ENCODE measurements around the gene TRIM33.

DNA sequence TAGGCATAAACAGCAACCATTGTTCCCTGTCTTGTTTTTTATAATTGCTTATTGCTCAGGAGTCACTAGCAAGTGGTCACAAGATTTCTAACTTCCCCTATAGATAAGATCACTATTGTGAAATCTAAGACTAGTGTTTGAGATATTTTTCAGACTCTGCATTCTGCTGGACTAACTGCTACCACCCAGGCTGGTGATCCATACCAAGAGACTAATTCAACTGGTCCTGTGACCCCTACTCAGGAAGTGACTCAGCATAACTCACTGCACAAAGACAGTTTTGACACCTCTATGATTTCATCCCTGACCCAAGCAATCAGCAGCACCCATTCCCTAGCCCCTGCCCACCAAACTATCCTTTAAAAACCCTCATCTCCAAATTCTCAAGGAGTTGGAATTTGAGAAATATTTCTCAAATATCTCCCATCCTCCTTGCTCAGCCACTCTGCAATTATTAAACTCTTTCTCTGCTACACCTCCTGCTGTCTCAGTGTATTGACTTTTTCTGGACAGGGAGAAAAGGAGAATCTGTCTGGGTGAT is 52.7 kb downstream of the TRIM33 start:
- no peak for TF ChIP-seq MLX (CRISPR knock-in tag; IDR thresholded peaks at IDR 0.05)
- TF ChIP-seq, protein P1, sequence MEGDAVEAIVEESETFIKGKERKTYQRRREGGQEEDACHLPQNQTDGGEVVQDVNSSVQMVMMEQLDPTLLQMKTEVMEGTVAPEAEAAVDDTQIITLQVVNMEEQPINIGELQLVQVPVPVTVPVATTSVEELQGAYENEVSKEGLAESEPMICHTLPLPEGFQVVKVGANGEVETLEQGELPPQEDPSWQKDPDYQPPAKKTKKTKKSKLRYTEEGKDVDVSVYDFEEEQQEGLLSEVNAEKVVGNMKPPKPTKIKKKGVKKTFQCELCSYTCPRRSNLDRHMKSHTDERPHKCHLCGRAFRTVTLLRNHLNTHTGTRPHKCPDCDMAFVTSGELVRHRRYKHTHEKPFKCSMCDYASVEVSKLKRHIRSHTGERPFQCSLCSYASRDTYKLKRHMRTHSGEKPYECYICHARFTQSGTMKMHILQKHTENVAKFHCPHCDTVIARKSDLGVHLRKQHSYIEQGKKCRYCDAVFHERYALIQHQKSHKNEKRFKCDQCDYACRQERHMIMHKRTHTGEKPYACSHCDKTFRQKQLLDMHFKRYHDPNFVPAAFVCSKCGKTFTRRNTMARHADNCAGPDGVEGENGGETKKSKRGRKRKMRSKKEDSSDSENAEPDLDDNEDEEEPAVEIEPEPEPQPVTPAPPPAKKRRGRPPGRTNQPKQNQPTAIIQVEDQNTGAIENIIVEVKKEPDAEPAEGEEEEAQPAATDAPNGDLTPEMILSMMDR (IDR thresholded peaks at IDR 0.05): no peak
- TF ChIP-seq USF2 (CRISPR knock-in tag; IDR thresholded peaks at IDR 0.05): no peak
- no peak for TF ChIP-seq FOXP4 (CRISPR knock-in tag; IDR thresholded peaks at IDR 0.05)
- no peak for TF ChIP-seq JUN (CRISPR knock-in tag; IDR thresholded peaks at IDR 0.05)
